IPS-20b (cell line): Measurements from ENCODE around the gene KLF6.

ENCODE experiments used
- H3K27ac ChIP-seq: one replicate; pipeline ENCODE4 v1.5.1; 2013; ENCODE audit warnings: low read length
- H3K27me3 ChIP-seq: 2 replicates; pipeline ENCODE4 v1.6.1; 2013; ENCODE audit warnings: mild to moderate bottlenecking, low read length, inconsistent platforms; ENCODE audit not compliant: insufficient read depth
- H3K36me3 ChIP-seq: 2 replicates; pipeline ENCODE4 v1.6.1; 2013; ENCODE audit warnings: low read depth, mild to moderate bottlenecking, inconsistent platforms, low read length, moderate library complexity; ENCODE audit not compliant: insufficient read depth
- H3K4me1 ChIP-seq: 2 replicates; pipeline ENCODE4 v1.6.1; 2013; ENCODE audit warnings: mild to moderate bottlenecking, control low read depth, inconsistent platforms, low read length, moderate library complexity; ENCODE audit not compliant: insufficient read depth
- H3K4me3 ChIP-seq: 2 replicates; pipeline ENCODE4 v1.5.1; 2013; ENCODE audit warnings: mild to moderate bottlenecking, low read length, inconsistent platforms
- H3K9ac ChIP-seq: 2 replicates; pipeline ENCODE4 v1.6.1; 2013; ENCODE audit warnings: low read depth, mild to moderate bottlenecking, inconsistent platforms, low read length, moderate library complexity
- H3K9me3 ChIP-seq: 2 replicates; pipeline ENCODE4 v1.6.1; 2013; ENCODE audit warnings: mild to moderate bottlenecking, low read depth, low read length, inconsistent platforms; ENCODE audit not compliant: insufficient read depth

Gene KLF6

GRCh38 chr10:3757638-3758490 lies 27.1 kb downstream of the KLF6 start:
- Histone ChIP-seq H3K27ac (no peak overlapping the region), H3K27me3 (no peaks in the 10 kb centered on the region), H3K9me3 (no peaks in the 10 kb centered on the region), H3K36me3 (no peaks in the 10 kb centered on the region), H3K4me3 (no peak overlapping the region), H3K4me1 (peaks cover 8% of the 10 kb centered on the region; the same call in 1 of the 2 replicates), H3K9ac (no peak overlapping the region)

DNA sequence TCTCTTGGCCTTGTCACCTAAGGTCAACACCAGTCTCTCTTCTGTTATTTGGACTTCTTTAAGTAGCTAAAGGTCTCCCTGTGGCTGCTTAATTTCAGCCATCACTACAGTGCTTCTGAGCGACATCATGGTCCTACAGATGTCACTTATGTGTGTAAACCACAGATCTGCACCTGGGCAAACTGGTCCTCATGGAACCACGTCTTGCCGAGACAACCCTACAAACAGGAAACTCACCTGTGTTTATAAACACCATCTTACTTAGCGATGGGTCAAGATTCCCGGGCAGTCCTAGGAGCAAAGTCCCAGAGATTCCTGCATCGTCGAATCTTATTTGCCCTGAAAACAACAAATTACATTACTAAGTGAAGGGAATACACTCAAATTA lies 27.8 kb downstream of the KLF6 start:
- Histone ChIP-seq H3K9ac (no peak overlapping the region), H3K27ac (no peak overlapping the region), H3K4me1 (peaks cover 8% of the 10 kb centered on the region; the same call in 1 of the 2 replicates)

DNA sequence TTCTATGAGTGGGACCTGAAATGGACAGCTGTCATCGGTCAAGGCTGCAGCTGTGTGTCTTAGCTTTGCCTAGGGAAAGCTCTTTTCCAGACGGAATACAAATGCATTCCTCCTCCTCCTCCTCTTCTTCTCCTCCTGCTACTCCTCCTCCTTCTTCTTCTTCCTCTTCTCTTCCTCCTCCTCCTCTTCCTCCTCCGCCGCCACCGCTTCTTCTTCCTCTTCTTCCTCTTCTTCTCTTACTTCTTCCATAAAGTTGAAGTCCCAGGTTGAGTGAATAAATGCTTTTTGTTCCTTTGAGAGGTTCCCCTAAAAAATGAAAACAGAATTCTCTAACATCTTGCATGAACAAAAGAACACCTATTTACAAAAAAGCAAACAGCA lies 28.7 kb downstream of the KLF6 start:
- H3K9ac ChIP-seq: no peak overlapping the region
- no peak overlapping the region for H3K27ac ChIP-seq
- peaks cover 5% of the 10 kb centered on the region; the same call in 1 of the 2 replicates for H3K4me1 ChIP-seq
- H3K9me3 ChIP-seq: no peaks in the 10 kb centered on the region
- H3K4me3 ChIP-seq: no peak overlapping the region
- no peaks in the 10 kb centered on the region for H3K36me3 ChIP-seq
- H3K27me3 ChIP-seq: no peaks in the 10 kb centered on the region

More for the DNA sequence above, 27.8 kb downstream of the KLF6 start:
- Histone ChIP-seq H3K36me3 (no peaks in the 10 kb centered on the region), H3K9me3 (no peaks in the 10 kb centered on the region), H3K27me3 (no peaks in the 10 kb centered on the region), H3K4me3 (no peak overlapping the region)

- H3K27ac ChIP-seq: no peak overlapping the region
- no peaks in the 10 kb centered on the region for H3K27me3 ChIP-seq
- no peak overlapping the region for H3K4me3 ChIP-seq
- no peaks in the 10 kb centered on the region for H3K4me1 ChIP-seq
- H3K9me3 ChIP-seq: no peaks in the 10 kb centered on the region
- H3K36me3 ChIP-seq: no peaks in the 10 kb centered on the region
- no peak overlapping the region for H3K9ac ChIP-seq
Observed at GRCh38 chr10:3755440-3756359, 29.3 kb downstream of the KLF6 start.

- Histone ChIP-seq H3K27me3 (no peaks in the 10 kb centered on the region), H3K9ac (no peak overlapping the region), H3K4me3 (no peak overlapping the region), H3K4me1 (no peaks in the 10 kb centered on the region), H3K36me3 (no peaks in the 10 kb centered on the region), H3K9me3 (no peaks in the 10 kb centered on the region), H3K27ac (no peak overlapping the region)
Observed at GRCh38 chr10:3754727-3755439, 30.1 kb downstream of the KLF6 start.

DNA sequence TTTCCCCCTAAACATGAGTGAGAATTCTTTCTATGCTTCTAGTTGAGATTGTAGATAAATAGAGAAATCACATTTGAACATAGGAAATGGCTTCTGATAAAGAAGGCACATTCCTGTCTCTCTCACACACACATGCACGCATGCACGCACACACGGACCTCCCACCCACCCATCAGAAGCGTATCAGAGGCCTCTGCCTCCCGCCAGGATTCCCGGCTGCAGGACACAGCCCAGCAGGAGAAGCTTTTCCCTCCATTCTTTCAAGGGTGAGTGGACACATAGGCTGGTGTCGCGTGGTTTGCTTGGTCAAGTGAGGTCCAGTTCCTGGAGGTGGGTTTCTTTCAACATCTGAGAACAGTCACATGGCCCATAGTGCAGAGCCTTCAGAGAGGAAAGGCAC lies 34.2 kb downstream of the KLF6 start:
- no peak overlapping the region for H3K27ac ChIP-seq
- no peaks in the 10 kb centered on the region for H3K27me3 ChIP-seq
- no peak overlapping the region for H3K4me3 ChIP-seq
- H3K36me3 ChIP-seq: no peaks in the 10 kb centered on the region
- no peaks in the 10 kb centered on the region for H3K9me3 ChIP-seq
- no peak overlapping the region for H3K9ac ChIP-seq
- no peaks in the 10 kb centered on the region for H3K4me1 ChIP-seq

GRCh38 chr10:3750006-3750816 lies 34.8 kb downstream of the KLF6 start:
- Histone ChIP-seq H3K27ac (no peak overlapping the region), H3K4me3 (no peak overlapping the region)

GRCh38 chr10:3749600-3749999 lies 35.4 kb downstream of the KLF6 start:
- Histone ChIP-seq H3K4me1 (peaks cover 5% of the 10 kb centered on the region; the same call in 1 of the 2 replicates), H3K4me3 (no peak overlapping the region), H3K9ac (no peak overlapping the region), H3K36me3 (no peaks in the 10 kb centered on the region), H3K27me3 (no peaks in the 10 kb centered on the region), H3K27ac (no peak overlapping the region), H3K9me3 (no peaks in the 10 kb centered on the region)

More at GRCh38 chr10:3750006-3750816, 34.8 kb downstream of the KLF6 start:
- Histone ChIP-seq H3K9me3 (no peaks in the 10 kb centered on the region), H3K36me3 (no peaks in the 10 kb centered on the region), H3K27me3 (no peaks in the 10 kb centered on the region), H3K4me1 (peaks cover 3% of the 10 kb centered on the region; the same call in 1 of the 2 replicates), H3K9ac (no peak overlapping the region)

- H3K9ac ChIP-seq: no peak overlapping the region
- no peaks in the 10 kb centered on the region for H3K27me3 ChIP-seq
- no peak overlapping the region for H3K4me3 ChIP-seq
- no peaks in the 10 kb centered on the region for H3K36me3 ChIP-seq
- H3K27ac ChIP-seq: no peak overlapping the region
- H3K9me3 ChIP-seq: no peaks in the 10 kb centered on the region
- peaks cover 5% of the 10 kb centered on the region; the same call in 1 of the 2 replicates for H3K4me1 ChIP-seq
Observed at GRCh38 chr10:3749011-3749410, 36.0 kb downstream of the KLF6 start.

- Histone ChIP-seq H3K4me3 (no peak overlapping the region), H3K27me3 (no peaks in the 10 kb centered on the region), H3K27ac (no peak overlapping the region), H3K4me1 (peaks cover 5% of the 10 kb centered on the region; the same call in 1 of the 2 replicates), H3K9me3 (no peaks in the 10 kb centered on the region), H3K9ac (no peak overlapping the region), H3K36me3 (no peaks in the 10 kb centered on the region)
Observed at GRCh38 chr10:3748484-3748883, 36.5 kb downstream of the KLF6 start.
